Measurements from ENCODE around the gene NR2C1. TPM values are rescaled to one million over a fixed set of nuclear protein-coding genes. Genes with fewer than 3 reads are reported as not detected.

Gene NR2C1
- total and polyA plus RNA-seq, 2 of the 8 experiments (the other 6 are each of a cell fraction or from before 2014, with no cell fraction given) = 22.8 to 48.3 TPM

- no peak for TF ChIP-seq RBBP5 (IDR thresholded peaks at IDR 0.05; ENCODE audit: borderline replicate concordance, low read depth, low read length)
- no peak for TF ChIP-seq YY1 (IDR thresholded peaks at IDR 0.05; ENCODE audit: low read depth, low read length)
- TF ChIP-seq FOSL1 (IDR thresholded peaks at IDR 0.05; ENCODE audit: insufficient read depth, low read depth, low read length) = no peak
- TF ChIP-seq RFX5 (IDR thresholded peaks at IDR 0.05; ENCODE audit: borderline replicate concordance, low read depth, low read length) = no peak
- TF ChIP-seq CHD1 (IDR thresholded peaks at IDR 0.05; ENCODE audit: low read depth, low read length) = no peak
- TF ChIP-seq GTF2F1 (IDR thresholded peaks at IDR 0.05; ENCODE audit: borderline replicate concordance, low read depth, low read length) = no peak
- TF ChIP-seq BRCA1 (IDR thresholded peaks at IDR 0.05; ENCODE audit: low read depth, low read length) = no peak
- no peak for TF ChIP-seq SP2 (IDR thresholded peaks at IDR 0.05; ENCODE audit: low read length)
These were observed 18.4 kb downstream of the NR2C1 start (continued) for GRCh38 chr12:95055057-95055456.
